GM06990 (cell line): ENCODE data around the gene NIN.

Experiments used
- DNase-seq: peaks from one replicate; pipeline ENCODE4 v3.0.0-alpha.2; 2011; ENCODE audit not compliant: insufficient read length; ENCODE audit errors: extremely low read depth
- H3K27me3 ChIP-seq: replicated peaks from 2 replicates; pipeline ENCODE4 v1.6.0; 2011; ENCODE audit warnings: low read length; ENCODE audit not compliant: control insufficient read depth, insufficient read depth
- H3K36me3 ChIP-seq: 2 replicates; pipeline ENCODE4 v1.5.1; 2011; ENCODE audit warnings: low read length; ENCODE audit not compliant: control insufficient read depth, insufficient read depth
- H3K4me3 ChIP-seq: replicated peaks from 2 replicates; pipeline ENCODE4 v1.5.1; 2011; ENCODE audit warnings: low read depth, mild to moderate bottlenecking, control low read depth, low read length
- CTCF ChIP-seq: IDR thresholded peaks from 2 replicates; pipeline ENCODE4 v1.5.1; 2011; ENCODE audit warnings: low read length, control low read depth, mild to moderate bottlenecking, inconsistent platforms; ENCODE audit not compliant: insufficient read depth, poor library complexity, severe bottlenecking

The NIN gene

GRCh38 chr14:50780393-50780792, 50.6 kb downstream of the NIN start:
- DNase-seq: no peak
- Histone ChIP-seq H3K27me3 (no peaks in the 10 kb centered on the region), H3K36me3 (peaks cover 8% of the 10 kb centered on the region), H3K4me3 (no peak overlapping the region)
- no peak for TF ChIP-seq CTCF

- TF ChIP-seq CTCF: no peak
- no peak for DNase-seq
- peaks cover 14% of the 10 kb centered on the region for H3K36me3 ChIP-seq
- H3K27me3 ChIP-seq: no peaks in the 10 kb centered on the region
- no peak overlapping the region for H3K4me3 ChIP-seq
Observed at GRCh38 chr14:50778721-50779483, 52.1 kb downstream of the NIN start.

- DNase-seq: no peak
- H3K36me3 ChIP-seq: peaks cover 19% of the 10 kb centered on the region
- no peak for TF ChIP-seq CTCF
- no peak overlapping the region for H3K4me3 ChIP-seq
- H3K27me3 ChIP-seq: no peaks in the 10 kb centered on the region
Observed at GRCh38 chr14:50776522-50776921, 54.4 kb downstream of the NIN start.

- no peak overlapping the region for H3K4me3 ChIP-seq
- peaks cover 27% of the 10 kb centered on the region for H3K36me3 ChIP-seq
- no peak for DNase-seq
- H3K27me3 ChIP-seq: no peaks in the 10 kb centered on the region
- no peak for TF ChIP-seq CTCF
Observed at GRCh38 chr14:50775357-50775756, 55.6 kb downstream of the NIN start.

- TF ChIP-seq CTCF: no peak
- peaks cover 32% of the 10 kb centered on the region for H3K36me3 ChIP-seq
- DNase-seq: no peak
- no peak overlapping the region for H3K4me3 ChIP-seq
- H3K27me3 ChIP-seq: no peaks in the 10 kb centered on the region
Observed at GRCh38 chr14:50774542-50775267, 56.3 kb downstream of the NIN start.
